ENCODE results near the gene ANKRD17.
"Not testable (repeated sequence)": the region's sequence is repeated elsewhere in the genome, so short reads cannot be mapped to it uniquely, and the experiment has no call there.

Gene ANKRD17

DNA sequence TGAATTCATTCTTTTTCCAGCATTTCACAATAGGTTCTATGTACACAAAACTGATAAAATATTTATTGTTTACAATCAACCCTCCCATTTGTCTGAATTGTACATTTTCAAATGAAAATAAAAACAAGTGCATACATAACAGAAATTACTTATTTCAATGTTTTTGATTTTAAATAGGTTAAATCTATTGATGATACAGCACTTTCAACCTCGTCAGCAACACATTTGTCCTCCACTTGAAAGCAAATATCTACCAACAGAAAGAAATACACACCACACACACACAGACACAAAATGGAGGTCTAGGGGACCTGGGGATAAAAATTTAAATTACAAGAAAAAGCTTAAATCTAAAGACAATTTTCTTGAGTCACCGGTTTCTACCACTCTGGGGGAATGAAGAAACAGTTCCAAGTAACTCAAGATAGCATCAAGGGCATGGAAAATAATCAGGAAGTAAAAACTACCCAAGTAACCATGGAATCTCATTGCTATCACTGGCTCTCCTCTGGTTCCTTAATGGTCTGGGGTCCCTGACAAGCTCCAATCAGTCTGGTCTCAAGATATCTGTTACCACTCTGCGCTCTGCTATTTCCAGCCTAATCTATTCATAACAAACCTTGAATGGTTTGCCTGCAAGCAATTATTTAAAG lies 27.6 kb downstream of the ANKRD17 start:
- Histone ChIP-seq H3K79me2 (ENCODE audit: insufficient read depth, low read depth) (peaks cover 65% of the 10 kb centered on the region; the same call in 1 of the 2 replicates), H3K27ac (no peak overlapping the region), H3K4me3 (IDR thresholded peaks at IDR 0.05; ENCODE audit: insufficient read depth, low read depth, low read length) (no peak overlapping the region), H3K36me3 (ENCODE audit: insufficient read depth) (peaks cover 4% of the 10 kb centered on the region; the same call in 1 of the 2 replicates), H4K20me1 (ENCODE audit: insufficient read depth) (no peaks in the 10 kb centered on the region; the same call in 1 of the 2 replicates), H3K4me2 (no peak overlapping the region), H3K27me3 (ENCODE audit: insufficient read depth, low read depth) (no peaks in the 10 kb centered on the region), H3K9ac (no peak overlapping the region), H2AFZ (ENCODE audit: low read depth) (no peak overlapping the region), H3K4me1 (ENCODE audit: low read depth, poor library complexity, severe bottlenecking) (peaks cover 6% of the 10 kb centered on the region)
- TF ChIP-seq, protein P1, sequence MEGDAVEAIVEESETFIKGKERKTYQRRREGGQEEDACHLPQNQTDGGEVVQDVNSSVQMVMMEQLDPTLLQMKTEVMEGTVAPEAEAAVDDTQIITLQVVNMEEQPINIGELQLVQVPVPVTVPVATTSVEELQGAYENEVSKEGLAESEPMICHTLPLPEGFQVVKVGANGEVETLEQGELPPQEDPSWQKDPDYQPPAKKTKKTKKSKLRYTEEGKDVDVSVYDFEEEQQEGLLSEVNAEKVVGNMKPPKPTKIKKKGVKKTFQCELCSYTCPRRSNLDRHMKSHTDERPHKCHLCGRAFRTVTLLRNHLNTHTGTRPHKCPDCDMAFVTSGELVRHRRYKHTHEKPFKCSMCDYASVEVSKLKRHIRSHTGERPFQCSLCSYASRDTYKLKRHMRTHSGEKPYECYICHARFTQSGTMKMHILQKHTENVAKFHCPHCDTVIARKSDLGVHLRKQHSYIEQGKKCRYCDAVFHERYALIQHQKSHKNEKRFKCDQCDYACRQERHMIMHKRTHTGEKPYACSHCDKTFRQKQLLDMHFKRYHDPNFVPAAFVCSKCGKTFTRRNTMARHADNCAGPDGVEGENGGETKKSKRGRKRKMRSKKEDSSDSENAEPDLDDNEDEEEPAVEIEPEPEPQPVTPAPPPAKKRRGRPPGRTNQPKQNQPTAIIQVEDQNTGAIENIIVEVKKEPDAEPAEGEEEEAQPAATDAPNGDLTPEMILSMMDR (conservative IDR thresholded peaks at IDR 0.05; ENCODE audit: low read depth, low read length) = no peak

DNA sequence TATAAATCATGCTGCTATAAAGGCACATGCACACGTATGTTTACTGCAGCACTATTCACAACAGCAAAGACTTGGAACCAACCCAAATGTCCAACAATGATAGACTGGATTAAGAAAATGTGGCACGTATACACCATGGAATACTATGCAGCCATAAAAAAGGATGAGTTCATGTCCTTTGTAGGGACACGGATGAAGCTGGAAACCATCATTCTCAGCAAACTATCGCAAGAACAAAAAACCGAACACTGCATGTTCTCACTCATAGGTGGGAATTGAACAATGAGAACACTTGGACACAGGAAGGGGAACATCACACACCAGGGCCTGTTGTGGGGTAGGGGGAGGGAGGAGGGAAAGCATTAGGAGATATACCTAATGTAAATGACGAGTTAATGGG lies 29.8 kb downstream of the ANKRD17 start:
- not testable (repeated sequence) for H2AFZ ChIP-seq (ENCODE audit: low read depth); H3K9ac ChIP-seq; H3K36me3 ChIP-seq (ENCODE audit: insufficient read depth); H3K4me2 ChIP-seq; H3K27me3 ChIP-seq (ENCODE audit: insufficient read depth, low read depth); H3K27ac ChIP-seq; H4K20me1 ChIP-seq (ENCODE audit: insufficient read depth); H3K4me3 ChIP-seq (IDR thresholded peaks at IDR 0.05; ENCODE audit: insufficient read depth, low read depth, low read length)
- Histone ChIP-seq H3K4me1 (ENCODE audit: low read depth, poor library complexity, severe bottlenecking) (peaks cover 11% of the 10 kb centered on the region), H3K79me2 (ENCODE audit: insufficient read depth, low read depth) (peaks cover 59% of the 10 kb centered on the region; the same call in 1 of the 2 replicates)

DNA sequence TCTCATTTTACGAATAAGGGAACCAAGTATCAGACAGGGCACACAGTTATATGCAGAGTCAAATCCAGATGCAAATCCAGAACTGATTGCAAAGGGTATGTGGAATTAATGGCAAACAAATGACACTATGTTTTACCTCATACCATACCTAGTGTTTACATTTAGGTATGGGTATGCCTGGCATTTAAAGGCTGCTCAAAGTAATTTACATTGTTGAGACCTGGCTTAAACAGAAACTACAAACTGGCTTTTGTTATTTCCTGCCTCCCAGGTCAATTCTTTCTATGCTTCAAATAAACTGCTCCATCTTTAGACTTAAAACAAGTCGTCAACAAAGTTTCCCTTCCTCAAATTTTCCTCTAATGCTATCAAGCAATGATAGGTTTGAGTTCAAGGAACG lies 33.7 kb downstream of the ANKRD17 start:
- Histone ChIP-seq H2AFZ (ENCODE audit: low read depth) (no peak overlapping the region), H3K79me2 (ENCODE audit: insufficient read depth, low read depth) (peaks cover 61% of the 10 kb centered on the region), H3K36me3 (ENCODE audit: insufficient read depth) (peaks cover 4% of the 10 kb centered on the region; the same call in 1 of the 2 replicates), H3K4me1 (ENCODE audit: low read depth, poor library complexity, severe bottlenecking) (peaks cover 48% of the 10 kb centered on the region), H3K9ac (no peak overlapping the region), H4K20me1 (ENCODE audit: insufficient read depth) (peaks cover 35% of the 10 kb centered on the region), H3K27me3 (ENCODE audit: insufficient read depth, low read depth) (no peaks in the 10 kb centered on the region), H3K4me2 (no peak overlapping the region), H3K4me3 (IDR thresholded peaks at IDR 0.05; ENCODE audit: insufficient read depth, low read depth, low read length) (no peak overlapping the region), H3K27ac (no peak overlapping the region)
- TF ChIP-seq, protein P1 (conservative IDR thresholded peaks at IDR 0.05; ENCODE audit: low read depth, low read length) = no peak

DNA sequence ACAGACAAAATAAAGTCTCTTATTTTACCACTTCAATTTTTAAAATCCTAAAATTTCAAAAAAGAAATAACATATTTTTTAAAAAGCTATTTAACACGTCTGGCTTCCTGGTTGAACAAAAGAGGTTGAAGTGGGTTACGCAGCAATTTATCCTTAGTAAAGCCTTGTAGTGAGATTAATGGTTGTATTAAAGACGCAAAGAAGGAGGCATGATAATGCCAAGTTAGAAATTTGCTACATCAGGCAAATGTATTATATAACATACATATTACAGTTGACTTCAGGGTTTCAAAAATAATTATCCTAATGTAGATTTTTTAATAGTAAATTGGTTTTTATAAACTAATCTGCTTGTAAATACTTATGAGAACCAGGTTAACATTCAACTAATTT lies 35.3 kb downstream of the ANKRD17 start:
- peaks cover 49% of the 10 kb centered on the region for H3K4me1 ChIP-seq (ENCODE audit: low read depth, poor library complexity, severe bottlenecking)
- H3K4me3 ChIP-seq (IDR thresholded peaks at IDR 0.05; ENCODE audit: insufficient read depth, low read depth, low read length) = no peak overlapping the region
- no peak overlapping the region for H2AFZ ChIP-seq (ENCODE audit: low read depth)
- TF ChIP-seq, protein P1 (conservative IDR thresholded peaks at IDR 0.05; ENCODE audit: low read depth, low read length) = no peak
- H3K79me2 ChIP-seq (ENCODE audit: insufficient read depth, low read depth) = peaks cover 63% of the 10 kb centered on the region
- no peak overlapping the region for H3K27ac ChIP-seq
- H4K20me1 ChIP-seq (ENCODE audit: insufficient read depth) = peaks cover 35% of the 10 kb centered on the region
- no peaks in the 10 kb centered on the region for H3K36me3 ChIP-seq (ENCODE audit: insufficient read depth)
- H3K9ac ChIP-seq = no peak overlapping the region
- peak overlapping the region; percentile 12; the same call in 1 of the 2 replicates for H3K4me2 ChIP-seq
- H3K27me3 ChIP-seq (ENCODE audit: insufficient read depth, low read depth) = no peaks in the 10 kb centered on the region

Measured in KMS-11 (cell line).